HEK293T (cell line): Measurements from ENCODE around the gene ALDH3A2.

Experiments used
- BHLHE40 ChIP-seq: fragments of 450-650 bp; IDR thresholded peaks from 2 replicates; pipeline ENCODE4 v1.6.1; 2016; ENCODE audit warnings: mild to moderate bottlenecking, moderate library complexity, borderline replicate concordance
- FOXK2 ChIP-seq: fragments of 450-650 bp; IDR thresholded peaks from 2 replicates; pipeline ENCODE4 v1.6.1; 2016; ENCODE audit warnings: mild to moderate bottlenecking
- FOXM1 ChIP-seq: fragments of 450-650 bp; IDR thresholded peaks from 2 replicates; pipeline ENCODE4 v1.6.1; 2017; ENCODE audit warnings: mild to moderate bottlenecking, borderline replicate concordance
- HDGF ChIP-seq: fragments of 450-650 bp; IDR thresholded peaks from 2 replicates; pipeline ENCODE4 v1.6.1; 2017; ENCODE audit warnings: antibody characterized with exemption, borderline replicate concordance
- SP1 ChIP-seq: fragments of 450-650 bp; IDR thresholded peaks from 2 replicates; pipeline ENCODE4 v1.6.1; 2017

DNA sequence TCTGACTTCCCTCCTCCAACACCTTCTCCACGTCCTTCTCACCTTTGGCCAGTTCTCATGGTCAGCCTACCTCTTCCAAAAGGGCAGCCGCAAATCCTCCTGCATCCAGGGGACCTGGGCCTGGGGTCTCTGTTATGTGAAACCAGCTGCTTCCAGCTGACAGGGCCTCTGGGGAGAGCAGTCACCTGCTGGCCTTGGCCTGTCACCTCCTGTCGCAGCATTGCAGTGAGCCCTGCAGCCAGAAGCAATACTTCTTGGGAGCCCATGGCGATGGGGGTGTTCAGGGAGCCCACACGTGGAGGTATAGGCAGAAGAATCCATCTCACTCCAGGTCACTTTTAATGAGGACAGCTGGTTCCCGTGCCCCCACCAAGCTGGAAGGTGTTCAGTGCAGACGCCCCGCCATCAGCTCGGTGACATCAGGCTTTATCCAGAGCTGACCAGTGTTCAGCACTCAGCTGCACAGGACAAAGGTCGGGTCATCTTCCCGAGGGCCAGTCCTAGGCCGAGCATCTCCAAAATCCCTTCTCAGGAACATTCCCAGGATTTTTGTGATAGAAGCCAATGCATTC is 69.6 kb downstream of the ALDH3A2 start:
- TF ChIP-seq FOXM1: no peak
- TF ChIP-seq SP1: no peak
- no peak for TF ChIP-seq FOXK2
- TF ChIP-seq BHLHE40: no peak
- TF ChIP-seq HDGF: no peak
